ENCODE data around the gene CLASP1. TPM values are rescaled to one million over a fixed set of nuclear protein-coding genes. Genes with fewer than 3 reads are reported as not detected.

The CLASP1 gene
- polyA plus RNA-seq, 3 donors from 2014 or later = 7.4 to 46.8 (median 22.0) TPM

- no peak for DNase-seq
- Mint-ChIP-seq H3K4me3 (no peak overlapping the region), H3K27ac (peak overlapping the region in 2 of 6 donors; percentile 5 to 40), H3K27me3 (ENCODE audit: low read depth in 3 of 3) (no peaks in the 10 kb centered on the region), H3K4me1 (no peaks in the 10 kb centered on the region), H3K9me3 (no peaks in the 10 kb centered on the region), H3K36me3 (peaks cover 0 to 40% (median 16%) of the 10 kb centered on the region in 3 donors)
Observed at GRCh38 chr2:121409966-121410365, 239.3 kb downstream of the CLASP1 start.

DNA sequence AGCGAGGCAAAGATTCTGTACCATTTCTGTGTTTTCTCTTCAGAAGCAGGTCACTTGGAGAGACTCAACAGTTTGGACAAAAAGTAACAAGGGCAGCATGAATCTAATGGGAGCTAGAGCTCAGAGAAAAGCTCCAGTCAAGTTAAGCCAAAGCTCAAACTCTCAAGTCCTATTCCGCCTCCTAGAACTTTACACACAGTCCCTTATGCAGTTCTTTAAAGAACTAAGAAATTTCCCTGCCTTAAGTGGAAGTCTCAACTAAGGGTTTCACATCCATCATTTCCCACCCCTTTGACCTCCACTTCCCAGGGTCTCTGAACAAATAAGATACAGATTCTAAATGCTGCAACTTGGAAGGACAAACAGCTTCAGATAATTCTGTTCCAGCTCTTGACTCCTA is 239.9 kb downstream of the CLASP1 start:
- Mint-ChIP-seq H3K27me3 (ENCODE audit: low read depth in 3 of 3) (no peaks in the 10 kb centered on the region), H3K36me3 (peaks cover 0 to 40% (median 16%) of the 10 kb centered on the region in 3 donors), H3K27ac (peak overlapping the region in 5 of 6 donors; percentile 0 to 40 (median 20)), H3K9me3 (no peaks in the 10 kb centered on the region), H3K4me3 (no peak overlapping the region), H3K4me1 (no peaks in the 10 kb centered on the region)
- no peak for DNase-seq

DNA sequence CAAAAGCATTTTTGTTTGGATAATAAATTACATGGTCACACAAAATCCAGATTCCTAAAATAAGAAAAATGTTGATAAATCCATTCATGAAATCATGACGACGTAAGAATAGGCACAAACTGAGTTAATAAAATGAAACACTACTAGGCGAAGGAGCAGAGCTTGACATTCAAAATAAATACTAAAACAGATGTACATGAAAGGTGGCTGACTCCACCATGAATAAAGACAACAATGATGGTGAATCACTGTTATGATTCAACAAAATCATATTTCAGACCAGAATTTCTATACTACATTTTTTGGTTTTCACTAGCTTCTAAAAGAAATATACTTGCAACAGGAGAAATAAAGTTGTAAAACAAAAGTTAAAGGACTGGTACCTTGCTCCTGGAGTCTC is 240.6 kb downstream of the CLASP1 start:
- peak overlapping the region in 1 of 6 donors; percentile 12 for H3K27ac Mint-ChIP-seq
- H3K9me3 Mint-ChIP-seq = no peaks in the 10 kb centered on the region
- H3K36me3 Mint-ChIP-seq = peaks cover 0 to 37% (median 16%) of the 10 kb centered on the region in 3 donors
- H3K4me3 Mint-ChIP-seq = no peak overlapping the region
- no peaks in the 10 kb centered on the region for H3K27me3 Mint-ChIP-seq (ENCODE audit: low read depth in 3 of 3)
- H3K4me1 Mint-ChIP-seq = no peaks in the 10 kb centered on the region
- no peak for DNase-seq

DNA sequence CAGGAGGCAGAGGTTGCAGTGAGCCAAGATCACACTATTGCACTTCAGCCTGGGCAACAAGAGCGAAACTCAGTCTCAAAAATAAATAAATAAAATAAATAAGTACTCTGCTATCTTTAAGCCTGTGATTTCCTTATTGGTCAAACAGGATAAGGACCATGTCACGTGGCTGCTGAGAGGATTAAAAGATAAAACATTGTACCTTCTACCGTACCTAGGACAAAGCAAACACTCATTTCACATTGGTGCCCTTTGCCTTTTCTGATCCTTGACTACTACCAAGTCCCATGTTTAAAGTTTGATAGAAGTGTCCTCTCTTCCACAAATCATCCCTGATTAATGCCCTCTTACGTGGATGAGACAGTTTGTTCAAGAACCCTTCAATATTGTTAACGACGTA is 244.0 kb downstream of the CLASP1 start:
- Mint-ChIP-seq H3K27me3 (ENCODE audit: low read depth in 3 of 3) (no peaks in the 10 kb centered on the region), H3K4me1 (peaks cover 0 to 2% of the 10 kb centered on the region in 2 donors), H3K9me3 (no peaks in the 10 kb centered on the region), H3K36me3 (peaks cover 6 to 38% (median 29%) of the 10 kb centered on the region in 3 donors), H3K4me3 (no peak overlapping the region), H3K27ac (peak overlapping the region in 1 of 6 donors; percentile 3)
- no peak for DNase-seq

GRCh38 chr2:121400201-121400600 is 249.1 kb downstream of the CLASP1 start:
- no peak for DNase-seq
- no peak overlapping the region for H3K4me3 Mint-ChIP-seq
- H3K27me3 Mint-ChIP-seq (ENCODE audit: low read depth in 3 of 3) = peaks cover 0 to 1% (median 0%) of the 10 kb centered on the region in 3 donors
- H3K9me3 Mint-ChIP-seq = no peaks in the 10 kb centered on the region
- H3K4me1 Mint-ChIP-seq = peaks cover 0 to 2% of the 10 kb centered on the region in 2 donors
- no peak overlapping the region for H3K27ac Mint-ChIP-seq
- peaks cover 14 to 38% (median 36%) of the 10 kb centered on the region in 3 donors for H3K36me3 Mint-ChIP-seq

DNA sequence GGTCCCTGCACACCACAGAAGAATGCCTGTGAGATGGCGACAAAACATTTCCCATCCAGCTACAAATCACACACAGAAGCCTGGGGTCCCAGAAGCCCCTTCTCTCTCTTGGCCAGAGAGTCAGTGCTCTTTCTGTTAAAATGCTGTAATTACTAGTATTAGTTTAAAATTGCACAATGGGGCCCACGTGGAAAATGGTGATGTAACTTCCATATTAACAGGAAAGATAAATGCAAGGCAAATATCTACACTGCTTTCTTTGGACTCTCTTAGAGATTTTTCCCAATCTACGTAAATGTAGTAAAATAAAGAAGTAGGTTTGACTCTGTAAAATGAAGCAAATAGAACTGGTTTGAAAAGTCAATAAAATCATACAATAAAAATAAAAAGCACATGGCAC is 250.4 kb downstream of the CLASP1 start:
- H3K9me3 Mint-ChIP-seq = no peaks in the 10 kb centered on the region
- H3K4me3 Mint-ChIP-seq = no peak overlapping the region
- H3K36me3 Mint-ChIP-seq = peaks cover 14 to 41% (median 38%) of the 10 kb centered on the region in 3 donors

DNA sequence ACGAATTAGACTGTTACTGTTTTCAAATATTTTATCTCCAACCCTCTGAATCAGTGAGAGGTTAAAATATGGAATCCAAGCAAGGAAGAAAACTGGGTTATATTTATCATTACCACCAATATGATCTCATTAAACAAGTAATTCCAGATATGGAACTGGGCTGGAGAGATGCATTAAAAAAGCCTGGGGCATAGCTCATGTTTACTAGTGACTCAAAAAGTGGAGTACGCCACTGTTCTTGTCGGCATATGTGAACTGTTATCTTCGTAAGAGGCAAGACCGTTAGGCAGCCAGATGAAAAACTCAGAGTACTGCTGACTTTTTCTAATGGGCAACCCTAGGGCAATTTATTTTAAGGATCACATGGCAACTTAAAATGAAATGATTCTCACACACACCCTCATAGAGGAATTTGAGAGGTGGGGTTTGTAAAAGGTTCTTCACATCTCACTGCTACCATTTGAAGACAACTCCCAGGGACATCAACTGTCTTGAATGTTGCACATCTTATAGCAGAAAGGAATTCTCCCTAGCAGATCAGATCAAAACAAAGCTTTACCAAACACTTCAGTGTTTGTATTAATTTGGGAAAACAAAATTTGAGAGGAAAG is 259.1 kb downstream of the CLASP1 start:
- Mint-ChIP-seq H3K4me3 (no peak overlapping the region), H3K4me1 (peaks cover 0 to 8% of the 10 kb centered on the region in 2 donors), H3K36me3 (peaks cover 8 to 31% (median 26%) of the 10 kb centered on the region in 3 donors), H3K9me3 (no peaks in the 10 kb centered on the region), H3K27ac (peak overlapping the region in 2 of 6 donors; percentile 8 to 58), H3K27me3 (ENCODE audit: low read depth in 3 of 3) (peaks cover 0 to 3% (median 0%) of the 10 kb centered on the region in 3 donors)
- DNase-seq = no peak

More for the DNA sequence above, 250.4 kb downstream of the CLASP1 start:
- Mint-ChIP-seq H3K27ac (peak overlapping the region in 2 of 6 donors; percentile 15 to 45), H3K27me3 (ENCODE audit: low read depth in 3 of 3) (peaks cover 0 to 1% (median 1%) of the 10 kb centered on the region in 3 donors), H3K4me1 (peaks cover 0 to 2% of the 10 kb centered on the region in 2 donors)
- no peak for DNase-seq

DNA sequence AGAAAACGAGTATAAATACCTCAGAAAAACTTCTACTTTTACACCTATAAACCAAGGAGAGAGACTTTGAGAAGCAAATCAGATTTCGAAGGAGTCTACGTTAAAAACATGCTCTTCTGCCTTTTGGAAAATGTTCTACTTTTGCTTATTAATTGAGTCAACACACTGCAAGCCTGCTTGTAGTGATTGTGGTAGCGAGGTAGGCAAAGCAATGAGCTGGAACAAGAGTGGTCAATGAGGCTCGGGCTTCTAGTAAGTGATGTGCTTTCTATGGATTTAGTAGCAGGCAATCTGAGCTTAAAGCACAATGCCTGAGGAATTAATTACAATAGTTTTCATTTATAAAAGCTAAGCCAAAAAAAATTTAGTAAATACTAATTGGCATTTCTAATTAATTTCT is 260.9 kb downstream of the CLASP1 start:
- H3K36me3 Mint-ChIP-seq = peaks cover 8 to 26% (median 21%) of the 10 kb centered on the region in 3 donors
- H3K4me3 Mint-ChIP-seq = no peak overlapping the region
- H3K9me3 Mint-ChIP-seq = no peaks in the 10 kb centered on the region
- H3K27me3 Mint-ChIP-seq (ENCODE audit: low read depth in 3 of 3) = no peaks in the 10 kb centered on the region
- DNase-seq = no peak
- no peak overlapping the region for H3K27ac Mint-ChIP-seq
- H3K4me1 Mint-ChIP-seq = peaks cover 0 to 8% of the 10 kb centered on the region in 2 donors

- DNase-seq = no peak
- Mint-ChIP-seq H3K4me3 (no peak overlapping the region), H3K9me3 (no peaks in the 10 kb centered on the region), H3K27me3 (ENCODE audit: low read depth in 3 of 3) (no peaks in the 10 kb centered on the region), H3K36me3 (peaks cover 8 to 28% (median 21%) of the 10 kb centered on the region in 3 donors), H3K4me1 (peaks cover 0 to 6% of the 10 kb centered on the region in 2 donors), H3K27ac (peak overlapping the region in 1 of 6 donors; percentile 2)
Observed at GRCh38 chr2:121387591-121388325, 261.5 kb downstream of the CLASP1 start.

GRCh38 chr2:121386707-121387106 is 262.6 kb downstream of the CLASP1 start:
- peaks cover 8 to 37% (median 27%) of the 10 kb centered on the region in 3 donors for H3K36me3 Mint-ChIP-seq

GRCh38 chr2:121386102-121386501 is 263.2 kb downstream of the CLASP1 start:
- Mint-ChIP-seq H3K36me3 (peaks cover 8 to 40% (median 27%) of the 10 kb centered on the region in 3 donors), H3K27me3 (ENCODE audit: low read depth in 3 of 3) (no peaks in the 10 kb centered on the region), H3K4me1 (peaks cover 0 to 2% of the 10 kb centered on the region in 2 donors), H3K4me3 (no peak overlapping the region), H3K27ac (peak overlapping the region in 1 of 6 donors; percentile 32), H3K9me3 (no peaks in the 10 kb centered on the region)
- DNase-seq = no peak

More at GRCh38 chr2:121386707-121387106, 262.6 kb downstream of the CLASP1 start:
- Mint-ChIP-seq H3K4me1 (no peaks in the 10 kb centered on the region), H3K27ac (no peak overlapping the region), H3K27me3 (ENCODE audit: low read depth in 3 of 3) (no peaks in the 10 kb centered on the region), H3K9me3 (no peaks in the 10 kb centered on the region), H3K4me3 (no peak overlapping the region)
- no peak for DNase-seq

DNA sequence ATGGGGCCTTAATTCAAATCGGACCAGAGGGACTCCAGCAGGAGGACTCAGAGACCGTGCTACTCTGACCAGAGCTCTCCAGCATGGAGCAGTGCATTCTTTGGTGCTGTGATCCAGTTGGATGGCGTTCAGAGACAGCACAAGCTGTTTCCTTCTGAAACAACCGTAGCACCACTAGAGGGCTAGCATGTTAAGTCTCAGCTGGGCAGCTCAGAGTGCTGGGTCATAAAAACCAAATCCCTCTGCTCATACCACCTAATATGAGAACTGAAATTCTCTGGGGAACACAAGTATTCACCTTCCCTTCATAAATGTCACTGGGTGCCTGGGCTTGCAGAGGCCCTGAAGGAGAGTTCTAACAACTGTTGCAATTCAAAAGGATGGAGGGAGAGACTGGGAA is 266.5 kb downstream of the CLASP1 start:
- Mint-ChIP-seq H3K4me3 (no peak overlapping the region), H3K36me3 (peaks cover 15 to 53% (median 22%) of the 10 kb centered on the region in 3 donors), H3K27me3 (ENCODE audit: low read depth in 3 of 3) (no peaks in the 10 kb centered on the region), H3K9me3 (no peaks in the 10 kb centered on the region), H3K27ac (peak overlapping the region in 2 of 6 donors; percentile 36 to 46), H3K4me1 (peaks cover 0 to 2% of the 10 kb centered on the region in 2 donors)
- DNase-seq = no peak

DNA sequence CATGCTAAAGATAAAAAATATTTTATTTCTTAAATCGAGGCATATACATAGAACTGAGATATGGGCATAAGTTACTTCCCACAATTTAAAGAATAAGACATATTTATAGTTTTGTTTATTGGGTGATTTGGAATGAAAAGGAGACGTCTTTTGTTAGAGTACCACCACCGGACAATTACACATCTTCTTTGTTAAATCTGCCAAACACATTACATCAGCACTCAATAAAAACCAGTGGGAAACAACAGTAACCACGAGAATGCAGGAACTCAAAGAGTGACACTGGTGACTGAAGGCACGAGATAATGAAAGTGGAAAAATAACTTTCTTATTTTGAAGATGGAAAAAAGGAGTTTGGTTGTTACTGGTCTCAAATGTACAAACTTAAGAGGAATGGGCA is 271.6 kb downstream of the CLASP1 start:
- Mint-ChIP-seq H3K4me3 (no peak overlapping the region), H3K36me3 (peaks cover 27 to 58% (median 32%) of the 10 kb centered on the region in 3 donors)

More for the DNA sequence above, 271.6 kb downstream of the CLASP1 start:
- DNase-seq = no peak
- Mint-ChIP-seq H3K9me3 (no peaks in the 10 kb centered on the region), H3K27me3 (ENCODE audit: low read depth in 3 of 3) (peaks cover 1 to 3% (median 3%) of the 10 kb centered on the region in 3 donors), H3K27ac (peak overlapping the region in 1 of 6 donors; percentile 11), H3K4me1 (peaks cover 0 to 2% of the 10 kb centered on the region in 2 donors)

Data from immature natural killer cell (primary cell).